ENCODE data around the gene GAREM1.
"Not testable (repeated sequence)": the region's sequence is repeated elsewhere in the genome, so short reads cannot be mapped to it uniquely, and the experiment has no call there.

GAREM1 gene

DNA sequence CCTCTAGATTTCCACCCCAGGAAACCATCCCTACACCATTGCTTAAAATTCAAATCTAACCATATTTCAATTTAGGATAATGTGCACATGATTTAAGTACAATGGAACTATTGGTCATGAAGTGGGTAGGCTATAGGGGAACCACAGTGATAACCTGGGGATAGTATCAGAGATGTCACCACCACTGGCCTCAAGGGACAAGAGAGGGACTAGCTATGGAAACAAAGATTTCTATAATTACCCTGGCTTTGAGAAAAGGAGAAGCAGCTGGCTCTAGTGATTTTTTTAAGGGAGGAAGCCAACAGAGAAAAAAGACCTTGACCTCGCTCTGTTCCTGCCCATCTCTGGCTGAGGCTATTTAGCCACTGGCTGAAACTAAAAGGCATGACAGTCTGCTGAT, 148.9 kb downstream of the GAREM1 start:
- DNase-seq, result no peak

DNA sequence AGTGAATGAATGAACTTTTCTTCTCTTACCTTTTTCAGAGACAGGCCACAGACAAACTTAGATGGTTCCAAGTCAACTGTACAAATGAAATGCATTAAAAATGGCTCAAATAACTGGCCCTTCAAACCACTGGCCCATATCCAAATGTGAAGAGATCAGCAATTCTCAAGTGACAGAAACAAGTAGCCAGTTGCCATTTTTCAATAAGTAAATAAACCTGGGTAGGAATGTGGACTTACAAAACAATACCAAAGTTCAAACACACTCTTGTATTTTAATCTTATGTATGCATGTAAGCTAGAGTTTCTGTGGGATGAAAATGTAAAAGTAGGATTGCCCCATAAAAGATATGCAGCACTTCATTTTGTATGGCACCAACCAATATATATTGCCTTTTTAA, 151.6 kb downstream of the GAREM1 start:
- no peak for DNase-seq

DNA sequence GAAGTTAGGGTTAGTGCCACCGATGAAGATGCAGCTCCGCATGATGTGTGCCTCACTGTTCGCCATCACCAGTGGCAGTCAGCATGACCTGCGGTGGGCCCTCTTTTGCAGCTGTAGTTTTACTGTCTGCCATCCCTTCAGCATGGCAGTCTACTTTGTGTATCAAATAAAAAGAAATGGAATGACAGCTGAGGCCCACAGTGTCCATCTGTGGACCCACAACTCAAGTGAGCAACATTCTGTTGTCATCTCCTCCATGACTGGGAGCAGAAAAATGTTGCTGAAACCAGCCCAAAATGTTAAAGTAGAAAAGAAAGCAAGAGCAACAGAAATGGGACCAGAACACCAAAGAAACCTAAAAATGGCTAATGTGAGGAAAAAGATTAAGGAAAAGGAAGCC, 152.1 kb downstream of the GAREM1 start:
- no peak for DNase-seq

DNA sequence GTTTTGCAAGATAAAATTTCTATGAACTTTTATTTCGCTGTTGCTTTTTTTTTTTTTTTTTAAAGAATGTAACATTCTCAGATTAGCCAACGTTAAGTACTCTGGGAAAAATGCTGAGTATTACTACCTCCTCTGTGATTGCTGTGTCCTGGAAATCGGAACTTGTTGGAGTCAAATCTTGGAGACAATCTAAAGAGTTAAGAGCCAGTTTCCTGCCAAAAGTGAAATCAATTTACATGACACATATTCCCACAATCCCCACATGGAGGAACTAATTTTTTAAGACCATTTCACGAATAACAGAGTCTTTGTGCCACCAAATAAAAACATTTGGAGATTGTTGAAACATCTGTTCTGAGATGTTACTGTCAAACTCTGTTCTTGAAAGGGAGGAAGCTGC, 153.0 kb downstream of the GAREM1 start:
- DNase-seq, result no peak

DNA sequence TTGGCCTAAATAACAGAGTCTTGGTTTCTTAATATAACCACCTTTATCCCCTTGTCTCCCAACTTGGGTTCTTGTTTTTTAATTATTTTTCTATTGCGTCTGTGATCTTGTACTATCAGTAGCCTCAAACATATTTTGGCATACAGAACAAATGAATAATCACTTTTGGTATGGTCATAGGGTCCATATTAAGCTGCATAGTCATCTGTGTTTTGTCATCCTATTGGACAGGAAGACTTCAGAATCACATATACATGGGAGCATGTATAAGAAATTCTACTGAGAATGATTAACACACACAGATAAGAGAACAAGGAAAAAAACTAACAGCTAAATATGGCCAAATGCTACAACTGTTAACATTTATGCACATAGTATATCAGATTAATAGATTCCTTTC, 154.8 kb downstream of the GAREM1 start:
- no peak for DNase-seq

DNA sequence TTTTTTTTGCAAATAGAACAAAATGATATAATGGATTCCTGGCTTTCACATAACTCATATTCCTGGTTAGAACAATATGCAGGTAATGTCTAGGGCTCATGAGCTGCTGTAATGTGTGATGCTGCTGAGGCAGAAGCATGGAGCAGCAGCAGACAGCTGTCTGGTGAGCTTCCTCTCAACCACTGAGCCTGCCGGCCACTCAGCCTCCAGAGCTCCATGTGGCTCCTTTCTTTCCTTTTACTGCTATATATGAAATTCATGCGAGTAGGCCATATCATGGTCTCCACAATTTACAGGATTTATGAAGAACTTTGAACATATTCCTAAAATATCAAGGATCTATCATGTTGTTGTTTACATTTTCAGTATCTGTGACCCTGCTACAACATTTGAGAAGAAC, 159.9 kb downstream of the GAREM1 start:
- no peak for DNase-seq

DNA sequence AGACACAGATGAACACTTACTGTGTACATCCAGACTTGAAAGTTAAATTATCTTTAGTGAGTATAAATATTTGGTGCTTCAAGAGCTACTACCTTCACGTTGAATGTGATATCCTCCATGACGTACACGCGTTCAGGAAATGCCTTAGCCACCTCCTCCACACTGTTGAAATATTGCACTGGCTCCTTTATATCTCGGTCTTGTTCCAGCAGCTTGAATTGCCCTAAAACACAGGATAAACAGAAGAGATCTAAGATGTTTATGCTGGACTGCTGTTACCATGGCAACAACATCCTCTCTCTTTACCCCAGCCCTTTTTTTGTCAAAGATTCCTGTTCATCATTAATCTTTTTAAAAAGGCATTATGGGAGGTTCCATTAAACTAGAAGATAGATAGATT, 160.6 kb downstream of the GAREM1 start:
- DNase-seq, result no peak

DNA sequence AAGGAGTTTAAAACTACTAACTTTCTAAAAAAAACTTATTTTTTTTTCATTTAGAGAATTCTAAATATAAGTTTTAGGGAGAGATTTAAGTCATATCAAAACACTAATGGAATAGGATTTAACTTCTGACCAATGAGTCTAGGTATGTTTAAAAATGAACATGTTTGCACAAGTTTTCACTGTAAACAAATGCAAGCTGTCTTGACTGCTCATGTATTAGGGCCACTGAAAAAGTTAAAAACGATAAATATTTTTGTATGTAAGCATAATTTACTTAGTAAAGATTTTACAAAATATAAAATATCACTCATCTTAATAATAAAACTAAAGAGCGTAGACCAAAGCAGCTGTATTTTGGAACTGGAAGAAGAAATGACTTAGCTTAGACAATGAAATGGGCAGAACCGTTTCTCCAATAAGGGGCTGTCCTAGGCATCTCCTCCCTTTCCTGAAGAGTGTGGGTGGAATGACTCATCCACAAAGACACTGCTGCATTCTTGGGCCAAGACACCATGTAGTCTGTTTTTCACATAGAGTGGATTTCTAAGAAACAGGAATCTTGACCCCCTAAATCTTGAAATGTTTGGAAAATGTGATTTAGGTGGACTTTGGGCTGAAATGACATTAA, 162.1 kb downstream of the GAREM1 start:
- no peak for DNase-seq

DNA sequence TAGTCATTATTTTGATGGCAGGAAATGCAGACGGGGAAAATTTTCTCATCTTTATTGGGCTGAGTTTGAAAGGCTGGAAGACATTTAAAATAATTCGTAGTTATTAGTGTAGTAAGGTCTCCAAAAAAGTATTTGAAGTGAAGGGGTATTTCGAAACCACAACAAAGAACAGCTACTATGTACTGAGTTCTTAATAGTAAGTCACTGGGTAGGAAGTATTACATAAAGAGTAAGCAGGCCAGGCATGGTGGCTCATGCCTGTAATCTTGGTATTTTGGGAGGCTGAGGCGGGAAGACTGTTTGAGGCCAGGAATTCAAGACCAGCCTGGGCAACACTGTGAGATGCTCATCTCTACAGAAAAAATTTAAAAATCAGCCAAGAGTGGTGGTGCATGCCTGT, 167.3 kb downstream of the GAREM1 start:
- DNase-seq, result no peak

DNA sequence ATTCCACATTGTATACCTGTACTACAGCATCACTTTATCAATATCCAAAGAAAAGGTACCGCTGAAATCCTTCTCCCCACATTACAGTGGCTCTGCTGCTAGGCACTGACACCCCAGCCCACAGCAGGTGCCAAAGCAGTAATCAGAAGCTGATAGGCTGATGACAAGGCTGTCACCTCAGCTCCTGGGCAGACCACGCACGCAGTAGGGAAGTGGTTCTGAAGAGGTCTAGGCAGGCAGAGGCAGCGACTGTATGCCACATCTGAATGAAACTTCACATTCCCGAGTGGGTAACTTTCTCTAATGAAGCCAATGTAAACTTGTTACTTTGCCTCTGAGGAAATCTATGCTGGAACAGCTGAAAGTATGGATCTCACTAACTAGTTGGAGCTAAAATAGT, 167.9 kb downstream of the GAREM1 start:
- peak in 1 of 5 experiments; percentile 2 for DNase-seq

DNA sequence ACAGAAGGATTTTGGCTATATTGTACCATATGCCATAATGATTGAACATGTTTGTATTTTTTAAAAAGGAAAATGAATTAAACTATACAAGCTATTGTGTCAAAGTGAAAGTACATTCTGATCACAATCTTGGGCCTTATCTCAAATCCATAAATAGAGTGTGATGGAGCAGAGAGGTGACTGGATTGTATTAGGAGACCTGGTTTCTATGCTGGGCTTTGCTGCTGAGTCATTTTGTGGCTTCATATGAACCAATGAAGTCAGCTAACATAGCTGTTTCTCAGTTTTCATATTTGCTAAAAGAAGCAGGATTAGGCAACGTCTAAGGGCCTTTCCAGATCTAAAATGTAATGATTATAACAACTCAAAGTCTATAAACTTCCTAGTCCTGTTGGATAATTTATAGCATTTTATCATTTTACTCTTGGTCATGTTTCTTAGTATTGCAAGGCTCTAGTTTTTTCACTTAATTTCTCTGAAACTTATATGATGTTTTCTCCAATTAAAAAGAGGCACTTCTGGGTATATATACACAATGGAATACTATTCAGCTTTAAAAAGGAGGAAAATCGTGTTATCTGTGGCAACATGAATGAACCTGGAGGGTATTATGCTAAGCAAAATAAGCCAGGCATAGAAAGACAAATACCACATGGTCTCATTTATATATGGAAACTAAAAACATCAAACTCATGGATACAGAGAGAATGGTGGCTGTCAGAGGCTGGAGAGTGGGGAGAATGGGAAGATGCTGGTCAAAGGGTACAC, 168.5 kb downstream of the GAREM1 start:
- peak in 1 of 5 experiments; percentile 71 for DNase-seq

DNA sequence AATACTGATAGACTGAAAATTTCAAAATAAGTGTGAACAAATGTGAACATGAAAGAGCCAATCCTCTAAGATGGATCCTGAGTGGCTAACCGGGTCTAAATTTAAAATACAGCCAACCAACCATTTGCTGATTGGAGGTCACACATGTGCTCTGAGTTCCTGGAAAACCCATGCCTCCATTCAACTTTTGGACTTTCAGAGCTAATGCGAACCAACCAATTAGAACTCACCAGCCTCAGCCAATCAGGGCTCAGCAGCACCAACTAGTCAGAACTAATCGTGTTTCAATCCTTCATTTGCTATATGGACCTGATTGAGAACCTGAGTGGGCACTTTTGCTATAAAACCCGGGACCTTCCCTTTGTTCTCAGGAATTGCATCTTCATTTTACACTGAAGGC, 169.3 kb downstream of the GAREM1 start:
- no peak for DNase-seq

DNA sequence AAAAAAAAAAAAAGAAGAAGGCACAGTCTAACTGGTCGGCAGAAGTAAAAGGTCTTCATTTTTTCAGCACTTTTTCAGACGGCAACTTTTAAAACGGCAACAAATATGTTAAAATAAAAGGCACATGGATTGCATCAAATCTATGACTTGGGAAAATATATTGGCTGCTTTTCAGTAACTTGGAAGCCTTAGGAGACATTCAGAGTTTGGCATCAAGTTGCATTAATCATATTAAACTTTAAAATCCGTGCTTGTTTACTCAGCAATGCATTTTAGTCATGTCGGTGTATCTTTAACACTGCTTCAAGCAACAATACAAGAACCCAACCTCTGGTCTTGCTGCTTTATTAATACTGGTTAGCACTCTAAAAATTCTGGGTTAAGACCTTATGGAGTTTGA, 169.8 kb downstream of the GAREM1 start:
- no peak for DNase-seq

DNA sequence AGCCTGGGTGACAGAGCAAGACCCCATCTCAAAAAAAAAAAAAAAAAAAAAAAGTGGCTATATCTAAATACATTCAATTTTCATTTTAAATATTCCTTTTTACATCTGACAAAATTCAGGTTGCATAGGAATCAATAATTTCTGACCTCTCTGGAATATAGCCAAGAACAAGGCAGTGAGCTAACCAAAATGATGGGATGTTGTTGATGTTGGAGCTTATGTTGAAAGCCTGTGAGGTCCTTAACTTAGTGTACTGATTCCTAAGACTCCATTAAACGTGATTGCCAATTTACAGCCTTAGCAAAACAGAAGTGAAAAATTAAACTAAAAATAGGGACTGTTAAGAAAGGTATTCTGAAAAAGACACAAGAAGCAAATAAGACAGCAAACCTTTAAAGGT, 171.2 kb downstream of the GAREM1 start:
- no peak for DNase-seq

DNA sequence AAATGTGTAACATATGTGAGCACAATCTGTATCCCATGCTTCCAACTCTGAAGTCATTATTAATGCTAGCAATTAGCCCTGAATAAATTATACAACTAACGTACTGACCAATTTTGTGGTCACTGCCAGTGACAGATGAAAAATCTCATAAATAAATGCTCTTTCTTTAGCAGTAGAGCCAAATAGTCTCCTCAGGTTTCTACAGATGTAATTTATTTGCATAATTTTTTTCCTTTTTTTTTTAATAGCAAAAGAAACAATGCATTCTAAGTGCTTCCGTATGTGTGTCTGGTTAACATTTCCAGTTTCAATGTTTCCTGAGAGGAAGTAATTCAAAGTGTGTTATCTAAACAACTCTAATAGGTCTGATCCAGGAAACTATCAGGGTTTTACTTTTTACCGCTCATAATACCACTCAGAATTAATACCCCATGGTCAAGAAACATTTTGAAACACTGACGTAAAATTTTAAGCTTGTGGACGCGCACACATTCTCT, 172.5 kb downstream of the GAREM1 start:
- no peak for DNase-seq

DNA sequence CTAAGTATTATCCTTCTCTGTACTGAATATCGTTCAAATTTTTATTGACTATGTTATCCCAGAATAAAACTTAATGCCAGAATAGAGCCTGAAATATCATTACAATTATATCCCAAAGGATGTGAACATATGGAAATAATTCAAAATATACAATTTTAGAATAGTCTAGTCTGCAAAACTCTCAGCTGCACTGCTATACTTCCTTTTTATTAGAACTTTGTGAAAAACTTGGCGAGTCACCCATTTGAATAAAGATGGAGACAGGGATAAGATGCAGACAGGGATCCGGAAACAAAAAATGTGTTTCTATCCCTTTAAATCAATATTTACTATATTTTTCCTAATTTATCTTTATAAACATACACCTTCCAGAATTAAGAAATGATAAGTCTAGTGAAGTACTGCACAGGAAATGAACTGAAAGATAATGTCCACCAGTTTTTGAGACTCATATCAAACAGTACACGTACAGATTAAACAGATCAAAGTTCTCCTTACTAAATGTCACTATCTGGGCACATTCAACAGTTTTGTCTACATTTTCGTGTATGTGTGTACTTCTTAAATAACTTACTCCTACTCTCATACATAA, 173.0 kb downstream of the GAREM1 start:
- no peak for DNase-seq

DNA sequence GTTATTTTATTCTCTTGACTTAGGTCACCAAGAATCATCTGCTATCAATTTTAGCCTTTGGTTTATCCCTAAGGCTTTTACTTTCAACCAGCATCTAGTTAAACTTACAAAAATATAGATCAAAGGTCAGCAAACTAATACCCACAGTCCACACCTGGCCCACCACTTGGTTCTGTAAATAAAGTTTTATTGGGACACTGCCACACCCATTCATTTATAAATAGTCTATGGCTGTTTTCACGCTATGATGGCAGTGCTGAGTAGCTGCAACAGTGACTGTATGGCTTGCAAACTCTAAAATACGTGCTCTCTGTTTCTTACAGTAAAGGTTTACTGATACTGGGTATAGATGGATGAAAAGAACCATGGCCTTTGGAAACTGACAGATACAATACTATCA, 173.8 kb downstream of the GAREM1 start:
- no peak for DNase-seq

DNA sequence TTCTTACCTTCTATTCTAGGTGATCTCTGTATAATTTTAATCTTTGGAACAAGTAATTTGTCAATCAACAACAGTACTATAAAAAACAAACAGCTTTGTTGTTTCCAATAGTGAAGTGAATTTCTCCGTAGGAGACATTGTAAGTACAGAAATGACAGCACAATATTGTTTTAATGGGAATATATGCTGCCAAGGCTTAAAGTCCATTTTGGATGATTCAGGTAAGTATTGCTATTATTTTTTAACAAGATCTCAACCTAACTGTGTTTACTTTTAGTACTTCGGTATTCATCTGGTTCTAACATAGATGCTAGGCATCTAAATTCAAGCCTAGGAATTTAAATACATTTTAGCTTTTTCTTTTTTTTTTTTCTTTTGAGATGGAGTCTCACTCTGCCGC, 175.1 kb downstream of the GAREM1 start:
- DNase-seq, result no peak

DNA sequence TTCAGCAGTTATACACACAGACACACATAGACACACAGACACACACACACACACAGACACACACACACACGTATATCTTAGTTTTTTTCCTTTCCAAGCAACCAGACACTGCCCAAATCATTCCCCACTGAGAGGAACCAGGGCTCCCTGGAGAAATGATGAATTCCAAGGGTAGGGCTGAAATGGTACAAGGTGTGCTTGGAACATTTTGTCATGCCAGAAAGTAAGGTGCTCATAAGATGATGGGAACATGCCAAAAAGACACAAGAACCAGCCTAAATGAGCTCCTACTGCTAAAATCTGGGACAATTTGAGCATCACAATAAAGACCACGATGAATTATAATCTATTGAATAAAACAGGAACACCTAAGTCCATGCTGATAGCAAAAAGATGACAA, 177.6 kb downstream of the GAREM1 start:
- DNase-seq, result no peak

DNA sequence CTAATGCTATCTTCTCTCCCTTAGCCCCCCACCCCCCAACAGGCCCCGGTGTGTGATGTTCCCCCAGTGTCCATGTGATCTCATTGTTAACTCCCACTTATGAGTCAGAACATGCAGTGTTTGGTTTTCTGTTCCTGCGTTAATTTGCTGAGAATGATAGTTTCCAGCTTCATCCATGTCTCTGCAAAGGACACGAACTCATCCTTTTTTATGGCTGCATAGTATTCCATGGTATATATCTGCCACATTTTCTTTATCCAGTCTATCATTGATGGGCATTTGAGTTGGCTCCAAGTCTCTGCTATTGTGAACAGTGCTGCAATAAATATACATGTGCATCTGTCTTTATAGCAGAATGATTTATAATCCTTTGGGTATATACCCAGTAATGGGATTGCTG, 179.1 kb downstream of the GAREM1 start:
- not testable (repeated sequence) for DNase-seq

DNA sequence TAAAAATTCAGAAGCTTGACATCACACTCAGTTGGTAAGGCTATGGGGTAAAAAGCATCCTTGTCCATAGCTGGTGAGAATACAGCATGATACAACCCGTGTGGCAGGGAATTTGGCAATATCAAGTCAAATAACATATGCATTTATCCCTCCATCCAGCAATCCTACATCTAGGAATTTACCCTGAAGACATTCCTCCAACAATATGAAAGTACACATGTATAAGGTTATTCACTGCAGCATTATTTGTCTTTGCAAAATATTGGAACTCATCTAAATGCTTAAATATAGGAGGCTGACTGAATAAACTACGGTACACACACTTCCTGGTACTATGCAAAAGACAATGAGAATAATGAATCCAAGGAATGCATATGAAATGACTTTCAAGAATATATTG, 179.9 kb downstream of the GAREM1 start:
- no peak for DNase-seq

DNA sequence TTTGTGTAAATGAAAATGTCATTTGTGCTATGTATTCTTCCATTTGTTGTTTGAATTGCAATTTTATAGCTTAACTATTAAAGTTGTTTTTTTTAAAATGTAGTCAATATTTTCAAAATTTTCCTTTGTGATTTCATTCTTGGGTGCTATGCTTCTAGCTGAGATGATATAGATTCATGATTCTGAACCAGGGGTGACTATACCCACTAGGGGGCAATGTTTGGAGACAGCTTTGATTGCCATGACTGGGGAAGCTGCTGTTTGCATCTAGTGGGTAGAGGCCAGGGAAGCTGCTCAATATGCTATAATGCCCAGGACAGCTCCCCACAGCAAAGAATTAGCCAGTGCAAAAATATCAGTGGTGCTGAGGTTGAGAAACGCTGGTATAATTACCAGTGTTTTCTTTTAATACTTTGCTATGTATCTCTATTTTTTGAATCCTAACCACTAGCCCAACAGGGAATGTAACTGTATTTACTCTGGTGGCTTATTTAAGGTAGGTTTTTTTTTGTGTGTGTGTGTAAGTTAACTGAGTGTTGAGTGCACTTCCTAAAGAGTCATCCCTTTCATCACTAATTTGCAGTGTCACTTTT, 181.1 kb downstream of the GAREM1 start:
- DNase-seq, result peak in 1 of 5 experiments; percentile 50

DNA sequence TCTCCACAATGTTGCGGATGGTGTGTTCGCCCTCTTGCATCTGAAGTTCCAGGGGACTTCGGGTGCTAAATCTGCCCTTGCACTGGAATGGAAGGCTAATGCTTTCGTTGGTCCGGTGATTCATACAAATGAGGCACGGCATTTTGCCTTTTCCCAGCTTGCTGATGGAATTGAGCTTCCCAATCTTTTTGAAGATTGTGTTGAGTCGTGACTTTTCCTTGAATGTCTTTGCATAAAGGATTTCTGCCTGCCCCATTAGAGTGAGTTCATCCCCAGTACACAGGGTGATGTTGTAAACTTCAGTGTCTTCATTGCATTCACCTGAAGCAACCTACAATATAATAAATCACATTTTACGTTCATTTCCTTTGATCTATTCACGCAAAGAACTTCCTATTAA, 182.8 kb downstream of the GAREM1 start:
- DNase-seq, result no peak

DNA sequence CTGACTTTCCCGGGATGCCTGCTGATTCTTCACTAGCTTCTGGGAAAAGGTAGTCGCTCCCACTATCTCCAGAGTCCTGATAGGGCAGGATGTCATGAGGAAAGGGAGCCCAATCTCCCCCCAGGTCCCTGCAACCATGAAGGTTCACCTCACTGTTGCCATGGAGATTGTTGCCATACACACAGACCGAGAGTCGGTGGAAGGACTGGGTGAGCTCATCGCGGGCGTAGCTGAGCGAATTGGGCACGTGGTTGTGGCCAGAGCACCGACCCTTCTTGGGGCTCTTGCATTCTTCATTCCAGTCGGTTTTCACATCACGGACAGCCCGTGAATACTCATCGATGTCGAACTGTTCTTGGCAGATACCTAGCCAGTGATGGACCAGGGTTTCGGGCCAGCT, 183.4 kb downstream of the GAREM1 start:
- no peak for DNase-seq
